IPS-NIHi11 (cell line): ENCODE data around the gene GALNT7.

ENCODE experiments used
- DNase-seq: peaks from one replicate; pipeline ENCODE4 v3.0.0; 2012; ENCODE audit warnings: mixed read lengths, low spot score

The GALNT7 gene

DNA sequence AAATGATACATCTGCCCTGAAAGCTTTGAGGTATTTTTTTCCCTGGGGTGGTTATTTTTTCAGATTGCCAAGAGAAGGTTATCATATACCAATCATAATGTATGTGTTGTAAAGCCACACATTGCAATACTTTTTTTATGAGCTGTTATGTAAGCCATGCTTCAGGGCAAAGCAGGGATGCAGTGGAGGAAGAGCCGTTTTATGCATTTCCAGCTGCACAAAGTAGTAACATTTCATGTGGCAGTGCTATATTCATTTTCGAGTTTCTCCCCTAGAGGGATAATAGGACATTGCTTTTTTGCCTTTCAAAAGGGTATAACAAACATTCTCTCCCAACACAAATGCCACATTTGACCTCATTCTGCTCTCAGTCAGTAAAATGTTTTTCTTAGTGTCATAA lies 68.5 kb downstream of the GALNT7 start:
- DNase-seq, result no peak

DNA sequence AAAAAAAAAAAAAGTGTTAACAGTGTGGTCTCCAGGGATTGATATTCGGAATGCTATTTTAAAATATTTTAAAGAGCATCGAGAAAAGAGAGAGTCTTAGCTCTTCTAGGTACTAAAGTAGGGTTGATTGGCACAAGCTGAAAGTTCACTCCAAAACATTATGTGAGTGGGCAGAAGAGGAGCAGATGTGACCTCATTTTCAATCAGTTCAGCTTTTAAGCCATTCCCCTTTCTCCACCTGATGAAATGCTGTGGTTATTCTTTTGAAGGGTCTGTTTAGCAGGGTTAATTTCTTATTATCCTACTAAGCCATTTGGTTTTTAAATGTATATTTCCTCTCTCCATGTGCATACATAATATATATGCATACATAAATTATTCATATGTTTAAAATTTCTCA lies 69.2 kb downstream of the GALNT7 start:
- DNase-seq, result no peak

DNA sequence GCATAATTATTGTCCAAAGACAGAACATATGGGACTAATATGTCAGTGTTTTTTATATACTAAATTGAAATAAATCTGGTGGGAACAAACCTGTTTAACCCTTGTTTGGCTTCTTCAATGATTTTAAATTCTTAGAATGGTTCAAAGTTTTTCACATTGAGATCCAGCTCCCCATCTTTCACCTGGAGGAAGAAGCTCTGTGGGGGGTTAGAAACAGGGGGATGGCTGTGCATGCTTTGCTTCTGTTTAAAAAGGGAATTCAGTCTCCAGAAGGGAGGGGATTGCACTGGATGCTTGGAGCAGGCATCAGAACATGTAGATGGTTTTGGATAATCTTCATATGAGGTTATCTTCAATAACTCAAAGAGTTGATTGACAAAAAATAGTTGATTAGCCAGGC lies 72.1 kb downstream of the GALNT7 start:
- DNase-seq, result no peak

DNA sequence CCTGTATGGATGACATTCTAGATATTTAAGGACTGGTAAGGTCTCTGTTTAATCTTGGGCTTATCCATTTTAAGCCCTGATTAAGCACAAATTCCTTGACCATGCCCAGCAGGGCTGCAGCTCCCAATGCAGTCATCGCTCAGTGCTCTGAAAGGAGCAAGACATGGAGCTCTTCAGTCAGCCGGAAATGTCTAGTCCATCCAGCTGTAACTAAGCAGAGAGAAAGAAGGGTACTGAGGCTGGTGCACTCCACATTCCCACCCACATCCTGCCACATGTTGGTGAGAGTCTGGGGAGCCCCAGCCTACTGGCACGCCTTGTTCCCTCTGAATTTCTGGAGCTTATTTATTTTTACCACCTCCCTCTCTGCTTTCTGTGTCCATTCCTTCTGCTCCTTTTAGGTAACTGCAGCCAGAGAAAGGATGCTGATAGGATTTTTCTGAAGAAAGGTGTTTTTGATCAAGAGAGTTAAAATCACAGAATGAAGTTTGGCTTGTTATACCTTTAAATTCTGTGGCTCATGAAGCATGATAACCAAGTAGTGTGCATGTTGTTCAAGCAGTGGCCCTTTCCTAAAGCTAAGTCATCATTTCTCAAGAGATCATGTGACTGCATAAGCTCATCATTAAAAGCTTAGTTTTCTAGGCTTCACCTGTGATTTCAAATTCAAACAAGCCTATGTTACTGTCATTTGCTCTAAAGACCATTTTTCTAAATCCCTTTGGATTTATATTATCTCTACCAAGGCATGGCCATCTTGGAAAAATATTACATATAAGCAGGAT lies 74.0 kb downstream of the GALNT7 start:
- DNase-seq, result no peak

DNA sequence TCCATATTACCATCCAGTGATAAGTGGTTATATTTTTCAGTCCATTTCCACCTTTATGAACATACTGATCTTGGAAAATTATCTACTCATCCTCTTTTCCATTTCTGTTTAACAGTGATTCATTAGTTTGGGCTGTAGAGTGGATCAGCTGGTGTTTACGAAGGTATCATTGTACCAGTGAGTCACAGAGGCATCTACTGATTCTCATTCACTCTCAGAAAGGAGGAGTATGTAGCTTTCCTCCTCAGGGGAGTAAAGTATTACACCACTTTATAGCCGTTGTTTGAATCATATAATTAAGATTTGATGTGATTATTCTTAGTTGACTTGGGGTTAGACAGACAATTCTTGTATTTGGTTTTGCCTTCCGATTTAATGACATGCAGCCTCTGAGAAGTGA lies 74.7 kb downstream of the GALNT7 start:
- DNase-seq, result no peak

DNA sequence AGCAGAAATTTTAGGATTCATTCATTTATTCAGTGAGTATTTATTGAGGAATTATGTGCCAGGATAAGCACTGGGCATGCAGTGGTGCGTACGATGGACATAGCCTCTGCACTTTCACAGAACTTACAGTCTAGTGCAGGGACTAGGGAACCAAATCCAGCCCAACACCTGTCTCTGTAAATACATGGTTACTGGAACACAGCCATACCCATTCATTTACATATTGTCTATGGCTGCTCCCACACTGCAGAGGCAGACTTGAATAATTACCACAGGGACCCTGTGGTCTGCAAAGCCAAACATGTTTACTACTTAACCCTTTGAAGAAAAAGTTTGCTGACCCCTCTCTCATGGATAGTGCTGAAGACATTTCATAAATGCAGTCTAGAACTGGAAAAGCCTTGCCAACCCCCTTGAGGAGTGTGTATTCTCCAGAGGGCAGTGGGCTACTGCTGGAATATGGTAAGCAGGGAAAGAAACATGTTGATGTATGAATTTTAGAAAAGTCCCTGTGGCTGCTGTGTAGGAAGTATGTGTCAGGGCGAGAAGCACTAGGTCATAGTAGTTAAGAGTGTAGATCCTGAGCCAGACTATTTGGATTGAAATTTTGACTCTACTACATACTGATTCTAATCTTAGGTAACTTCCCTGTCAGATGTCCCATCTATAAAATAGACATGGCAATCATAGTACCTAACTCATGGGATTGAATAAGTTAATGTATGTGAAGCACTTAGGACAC lies 75.5 kb downstream of the GALNT7 start:
- no peak for DNase-seq

DNA sequence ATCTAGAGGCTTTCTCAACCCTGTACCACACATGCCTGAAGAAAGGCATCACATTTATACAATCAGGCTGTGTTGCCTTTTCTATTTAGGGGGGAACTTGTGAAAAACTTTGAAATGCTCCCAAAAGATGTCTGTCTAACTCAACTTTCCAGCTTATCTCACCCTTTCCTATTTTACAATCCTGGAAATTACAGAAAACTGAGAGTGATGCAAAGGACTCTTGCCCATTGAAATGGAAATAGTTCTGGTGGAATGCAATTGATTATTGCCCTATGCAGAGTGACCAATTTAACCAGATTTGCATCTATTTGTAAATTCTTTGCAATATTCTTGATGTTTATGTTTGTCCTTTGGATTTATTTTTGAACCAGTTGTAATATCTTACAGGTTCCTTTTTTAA lies 77.3 kb downstream of the GALNT7 start:
- DNase-seq, result no peak

DNA sequence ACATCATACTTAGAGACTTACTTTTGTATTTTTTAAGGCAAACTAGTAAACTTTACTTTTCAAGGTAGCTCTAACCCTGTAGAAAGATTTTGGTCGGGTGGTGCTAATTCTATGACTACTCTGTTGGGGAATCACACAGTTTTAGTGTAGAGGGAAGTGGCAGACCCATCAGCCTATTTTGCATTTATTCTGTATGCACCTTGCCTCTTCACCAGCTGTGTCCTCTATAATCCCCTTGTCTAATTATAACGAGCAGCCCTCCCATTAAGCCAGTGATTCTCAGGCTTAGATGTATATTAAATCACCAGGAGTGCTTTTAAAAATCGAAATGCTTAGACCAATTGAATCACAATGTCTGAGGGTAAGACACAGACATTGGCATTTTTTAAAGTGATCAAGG lies 78.1 kb downstream of the GALNT7 start:
- DNase-seq, result no peak

DNA sequence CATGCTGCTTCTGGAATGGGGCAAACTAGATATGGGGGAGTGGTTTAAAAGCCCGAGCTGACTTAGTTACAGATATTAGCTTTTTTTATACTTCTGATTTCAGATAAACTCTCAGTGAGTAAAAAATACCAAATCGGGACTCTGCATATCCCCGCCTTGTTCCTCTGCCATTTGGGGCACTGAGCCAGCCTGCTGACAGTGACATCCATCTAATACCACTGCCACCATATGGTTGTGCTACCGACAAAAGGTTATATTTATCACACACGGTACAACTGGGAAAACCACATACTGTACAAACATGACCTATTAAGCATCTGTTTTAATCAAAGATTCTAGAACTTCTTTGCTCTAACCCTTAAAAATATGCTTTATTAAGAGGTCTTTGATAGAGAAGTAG lies 78.7 kb downstream of the GALNT7 start:
- no peak for DNase-seq

DNA sequence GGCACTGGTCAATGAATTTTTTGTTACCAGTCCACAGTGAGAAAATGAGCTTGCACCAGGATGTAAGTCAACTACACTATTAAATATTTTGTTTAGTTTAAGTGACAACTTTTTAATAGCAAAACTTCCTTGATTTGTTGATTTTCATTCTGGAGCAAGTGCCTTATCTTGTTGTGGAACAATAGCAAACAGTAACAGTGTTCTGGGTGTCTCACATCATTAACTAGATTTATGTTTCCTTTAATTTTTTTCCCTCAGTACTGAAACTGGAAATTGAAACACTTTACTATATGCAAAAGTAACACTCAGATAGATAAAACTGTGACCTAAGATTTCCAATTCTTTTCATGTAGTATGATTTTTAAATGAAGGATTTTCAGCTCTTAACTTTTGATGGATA lies 80.1 kb downstream of the GALNT7 start:
- no peak for DNase-seq

DNA sequence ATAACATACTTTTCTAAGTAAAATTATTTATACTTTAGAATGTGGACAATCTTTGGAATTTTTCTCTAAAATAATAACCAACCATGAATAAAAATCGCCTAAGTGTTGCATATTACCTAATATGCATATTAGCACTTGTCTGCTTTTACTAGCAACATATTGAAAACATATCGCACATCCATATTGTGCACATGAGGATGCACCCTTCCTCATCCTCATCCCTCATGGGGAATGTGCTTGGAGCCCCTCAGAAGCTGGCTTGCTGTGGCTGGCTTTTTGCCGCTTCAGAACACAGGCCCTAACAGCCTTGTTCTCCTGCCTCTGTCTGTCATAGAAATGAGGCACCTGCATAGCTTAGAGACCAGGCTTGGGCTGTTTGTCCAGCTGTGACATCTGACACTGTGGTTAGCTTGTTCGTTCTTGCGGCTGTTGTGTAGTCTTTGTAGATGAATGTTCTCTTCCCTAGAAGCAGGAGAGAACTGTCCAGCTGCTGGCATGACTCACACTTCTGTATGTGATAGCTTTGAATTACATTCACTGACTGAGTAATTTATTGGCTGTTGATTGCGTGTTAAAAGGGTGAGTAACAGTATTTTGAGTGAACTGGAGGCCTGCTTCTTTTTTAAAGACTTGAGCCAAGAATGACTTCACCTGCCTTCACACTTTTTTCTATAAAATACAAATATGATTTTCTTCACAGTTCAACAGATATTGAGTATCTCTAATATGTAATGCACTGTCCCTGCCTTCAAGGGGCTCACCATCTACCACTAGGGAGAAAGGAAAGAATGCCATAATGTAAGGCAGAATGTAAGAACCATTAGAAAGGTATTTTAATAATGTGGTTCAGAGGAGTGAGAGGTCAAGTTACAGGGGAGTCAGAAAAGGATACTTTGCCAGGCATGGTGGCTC lies 83.7 kb downstream of the GALNT7 start:
- DNase-seq, result peak; percentile 53

DNA sequence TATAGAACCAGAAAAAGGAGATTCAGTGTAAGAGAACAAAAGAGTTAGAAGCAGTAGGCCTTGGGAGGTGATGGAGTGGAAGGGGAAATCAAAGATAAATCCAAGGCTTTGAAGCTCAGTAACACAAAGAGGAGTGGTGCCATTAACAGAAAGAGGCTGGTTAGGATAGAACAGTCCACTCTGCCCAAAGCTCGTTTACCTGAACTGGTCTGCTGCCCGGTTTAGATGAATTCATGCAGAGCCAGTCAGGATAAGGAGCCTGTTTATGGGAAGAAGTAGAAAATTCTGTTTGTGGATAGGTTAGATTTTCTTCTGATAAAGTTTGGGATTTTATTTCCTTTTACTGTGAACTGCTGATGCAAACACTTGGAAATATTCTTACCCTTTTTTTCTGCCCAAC lies 85.0 kb downstream of the GALNT7 start:
- DNase-seq, result no peak

DNA sequence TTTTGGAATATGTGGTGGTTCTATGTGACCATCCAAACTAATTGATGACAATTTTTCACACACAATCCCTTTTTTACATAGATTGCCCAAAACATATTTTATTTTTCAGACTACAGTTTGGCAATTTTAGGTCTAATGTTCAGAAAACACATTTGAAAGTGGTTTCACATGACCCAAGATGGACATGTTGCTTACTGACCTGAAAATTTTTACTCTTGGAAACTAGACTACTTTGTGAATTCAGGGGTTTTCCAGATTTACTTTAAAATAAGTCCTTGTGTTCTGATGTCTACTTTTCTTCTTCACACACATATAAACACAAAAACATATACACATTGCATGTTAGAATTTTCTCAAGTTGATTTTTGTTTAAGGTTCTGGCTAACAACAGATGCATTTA lies 86.0 kb downstream of the GALNT7 start:
- DNase-seq, result no peak

DNA sequence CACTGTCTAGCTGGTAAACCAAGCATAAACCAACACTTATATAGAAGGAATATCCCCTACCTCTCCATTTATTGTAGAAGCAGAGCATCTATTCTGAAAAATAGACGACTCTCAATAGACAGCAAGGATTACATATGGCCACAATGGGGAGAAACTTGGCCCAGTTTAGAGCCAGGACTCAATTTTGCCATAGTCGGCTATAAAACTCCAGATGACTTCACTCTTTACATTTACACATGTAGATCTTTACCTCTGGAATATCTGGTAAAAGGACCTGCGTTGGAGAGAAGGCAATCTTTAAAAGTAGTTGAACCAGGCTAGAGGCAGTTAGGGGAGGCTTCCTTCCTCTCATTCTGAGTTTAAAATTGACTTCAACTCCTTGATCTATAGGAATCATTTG lies 88.2 kb downstream of the GALNT7 start:
- DNase-seq, result no peak

DNA sequence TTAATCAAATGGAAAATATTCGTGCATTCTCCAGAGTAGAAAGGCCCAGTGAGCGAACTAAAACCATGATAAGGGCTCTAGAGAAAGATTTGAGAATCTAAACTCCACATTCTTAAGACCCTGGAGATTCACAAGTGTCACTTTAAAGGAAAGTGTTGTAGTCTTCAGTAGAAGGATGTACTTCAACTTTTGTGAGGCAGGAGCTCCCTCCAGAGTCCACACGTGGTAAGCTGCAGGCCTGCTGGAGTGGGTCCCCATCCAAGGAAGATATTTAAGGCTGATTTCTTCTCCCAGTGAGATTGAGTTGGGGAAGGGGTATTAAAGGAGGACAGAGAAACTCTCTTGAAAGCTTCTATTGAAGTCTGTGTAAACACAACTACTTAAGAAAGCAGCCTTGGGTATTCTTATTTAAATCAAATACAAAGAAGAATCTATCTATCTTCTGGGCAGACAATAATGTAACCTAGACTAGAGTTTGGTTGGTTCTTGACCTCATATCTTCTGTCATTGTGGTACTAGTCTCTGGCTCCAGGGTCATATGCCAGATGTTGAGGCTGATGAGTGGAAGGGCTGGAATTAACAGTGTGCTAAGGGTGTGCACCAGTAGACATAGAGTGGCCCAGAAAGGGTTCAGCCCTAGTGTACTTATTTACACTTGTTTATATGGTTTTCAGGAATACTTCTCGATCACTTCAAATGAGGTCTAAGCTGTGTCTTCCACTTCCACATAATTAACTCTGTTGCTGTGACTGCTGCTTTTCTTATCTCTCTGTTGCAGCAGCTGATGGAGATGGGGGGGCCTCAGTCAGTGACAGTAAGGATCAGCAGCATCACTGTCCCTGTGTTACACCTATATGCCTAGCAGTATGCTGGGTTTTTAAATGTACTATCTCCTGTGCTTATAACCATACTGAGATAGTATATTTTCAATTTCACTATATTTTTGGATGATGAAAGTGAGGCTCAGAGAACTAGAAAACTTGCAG lies 89.4 kb downstream of the GALNT7 start:
- peak; percentile 62 for DNase-seq

DNA sequence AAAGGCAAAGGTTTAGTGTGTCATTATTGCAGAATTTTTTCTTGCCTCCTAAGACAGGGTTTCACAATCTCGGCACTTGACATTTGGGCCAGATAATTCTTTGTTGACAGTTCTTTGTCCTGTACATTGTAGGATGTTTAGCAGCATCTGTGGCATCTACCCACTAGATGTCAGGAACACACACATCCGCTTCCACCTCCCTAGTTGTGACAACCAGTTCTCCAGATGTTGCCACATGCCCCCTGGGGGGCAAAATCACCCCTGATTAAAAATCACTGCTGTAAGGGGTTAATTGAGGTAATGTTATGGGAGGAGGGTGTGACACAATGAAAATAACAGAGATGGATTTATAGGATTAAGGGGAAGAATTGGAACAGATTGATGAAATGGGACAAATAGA lies 90.3 kb downstream of the GALNT7 start:
- no peak for DNase-seq

DNA sequence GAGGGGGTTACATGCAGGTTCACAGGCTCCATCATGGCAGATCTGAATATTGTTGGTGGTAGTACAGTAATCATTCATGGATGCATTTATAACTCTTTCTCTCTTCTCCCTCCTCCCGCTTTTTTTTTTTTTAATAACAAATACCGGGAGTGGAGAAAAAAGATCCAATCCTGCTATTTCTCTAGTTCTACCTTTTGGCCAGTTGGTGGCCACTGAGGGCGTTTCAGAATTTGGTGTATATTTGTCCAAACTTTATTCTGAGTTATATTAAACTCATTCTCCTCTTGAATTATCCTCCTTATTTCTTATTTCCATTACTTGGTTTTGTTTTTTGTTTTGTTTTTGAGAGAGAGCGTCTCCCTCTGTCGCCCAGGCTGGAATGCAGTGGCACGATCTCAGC lies 90.7 kb downstream of the GALNT7 start:
- DNase-seq, result no peak

DNA sequence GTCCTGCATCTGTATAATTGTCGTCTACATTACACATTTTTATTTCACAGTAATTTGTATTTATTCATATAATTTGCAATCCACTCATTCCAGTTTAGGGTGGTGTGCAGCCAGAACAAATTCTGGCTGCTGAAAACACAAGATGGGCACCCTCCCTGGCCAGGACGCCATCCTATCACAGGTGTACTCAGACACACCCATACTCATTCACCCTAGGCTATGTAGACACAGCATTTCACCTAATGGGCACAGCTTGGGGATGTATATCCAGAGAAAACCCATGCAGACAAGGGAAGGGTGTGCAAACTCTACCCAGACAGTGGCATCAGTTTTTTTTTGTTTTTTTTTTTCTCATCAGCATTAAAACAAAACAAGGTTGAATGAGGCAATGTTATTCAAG lies 92.4 kb downstream of the GALNT7 start:
- DNase-seq, result no peak

DNA sequence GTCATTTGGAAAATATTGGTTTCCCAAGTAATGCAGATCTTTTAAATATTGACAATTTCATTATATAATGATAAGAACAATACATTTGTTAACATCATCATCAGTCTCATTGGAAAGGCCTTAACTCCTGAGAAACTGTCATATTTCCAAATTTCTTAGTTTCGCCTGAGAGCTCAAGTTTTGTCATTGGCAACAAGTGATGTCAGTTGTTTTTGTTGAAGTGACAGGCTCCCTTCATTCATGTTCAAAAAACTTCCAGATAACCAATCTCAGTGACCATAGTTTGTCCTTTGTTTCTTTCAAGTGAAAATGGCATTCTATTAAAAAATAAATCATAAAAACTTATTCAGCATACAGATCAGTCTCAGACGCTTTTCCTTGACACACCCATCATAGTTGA lies 93.8 kb downstream of the GALNT7 start:
- DNase-seq, result no peak

DNA sequence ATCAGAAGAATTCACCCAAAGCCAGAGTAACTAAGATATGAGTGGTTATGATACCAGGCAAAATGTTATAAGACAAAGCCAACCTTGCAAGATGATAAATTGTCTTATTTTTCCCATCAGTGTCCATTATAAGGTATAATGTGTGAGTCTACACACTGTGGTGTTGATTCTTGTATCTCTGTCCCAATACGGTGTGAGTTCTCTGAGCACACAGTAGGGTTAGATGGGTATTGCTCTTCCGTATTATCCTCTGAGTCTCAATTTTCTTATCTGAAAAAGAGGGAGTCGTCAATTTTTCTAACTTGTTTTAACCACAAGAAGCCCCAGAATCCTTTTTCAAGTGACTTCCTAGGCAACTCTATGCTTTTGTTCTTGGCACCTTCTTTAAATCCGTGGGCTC lies 95.6 kb downstream of the GALNT7 start:
- DNase-seq, result no peak

DNA sequence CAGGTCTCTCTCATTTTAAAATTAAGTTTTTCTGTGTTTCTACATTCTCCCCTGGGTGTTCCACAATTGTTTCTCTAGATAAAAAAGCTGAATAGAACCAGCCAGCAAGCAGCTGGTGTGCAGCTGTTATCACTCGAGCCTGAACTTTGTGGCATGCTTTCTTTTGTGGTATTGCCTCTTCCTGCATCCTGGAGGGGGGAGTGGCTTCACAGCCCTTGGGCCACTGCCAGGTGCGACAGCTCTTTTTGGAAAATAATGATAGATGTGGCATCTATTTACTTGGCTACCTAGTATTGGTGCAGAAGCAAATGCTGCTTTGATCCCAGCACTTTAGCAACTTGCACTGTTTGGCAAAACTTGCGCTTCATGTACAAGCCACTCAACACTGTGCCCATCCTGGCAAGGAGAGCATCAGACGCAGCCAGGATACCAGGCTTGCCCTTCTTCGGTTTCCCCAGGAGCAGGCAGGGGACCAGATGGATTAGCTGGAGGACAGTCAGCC lies 96.1 kb downstream of the GALNT7 start:
- DNase-seq, result peak; percentile 19
